MV-4-11 (cell line): ENCODE results near the gene HELZ2.
A peak's percentile ranks its signal among the peaks of the same experiment; 100 is the strongest.
"Not testable (repeated sequence)": the region's sequence is repeated elsewhere in the genome, so short reads cannot be mapped to it uniquely, and the experiment has no call there.

ENCODE experiments used
- DNase-seq: peaks from one replicate; lab custom pipeline; 2025; lab: John Stamatoyannopoulos, UW

The HELZ2 gene

DNA sequence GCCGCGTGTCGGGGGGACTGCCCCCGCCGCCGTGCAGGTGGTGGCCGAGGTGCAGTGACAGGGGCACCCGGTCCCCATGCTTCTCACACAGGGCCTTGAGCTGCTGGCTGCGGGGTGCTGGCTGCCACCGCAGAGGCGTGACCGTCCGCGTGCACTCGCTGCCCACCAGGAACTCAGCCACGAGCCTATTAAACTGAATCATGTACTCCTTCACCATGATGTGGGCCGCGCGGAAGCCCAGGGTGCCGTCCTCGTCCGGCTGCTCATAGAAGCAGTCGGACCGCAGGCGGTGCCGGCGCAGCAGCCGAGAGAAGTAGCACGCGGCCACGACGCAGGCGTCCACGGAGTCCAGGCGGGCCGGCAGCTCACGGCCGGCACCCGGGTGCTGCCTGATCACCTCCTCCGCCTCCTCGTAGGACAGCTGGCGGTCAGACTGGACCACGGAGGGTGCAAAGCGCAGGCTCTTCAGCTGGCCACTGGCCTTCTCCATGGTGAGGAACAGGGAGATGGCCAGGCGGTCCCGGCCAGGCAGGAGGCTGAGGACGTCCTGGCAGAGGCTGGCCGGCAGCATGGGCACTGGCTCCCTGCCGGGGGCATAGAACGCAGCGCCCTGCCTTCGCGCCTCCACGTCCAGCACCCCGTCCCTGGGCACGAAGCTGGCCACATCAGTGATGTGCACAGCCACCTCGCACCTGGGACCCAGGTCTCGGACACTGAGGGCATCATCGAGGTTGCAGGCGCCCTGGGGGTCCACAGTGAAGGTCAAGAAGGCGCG, 9.8 kb downstream of the HELZ2 start:
- DNase-seq = no peak

DNA sequence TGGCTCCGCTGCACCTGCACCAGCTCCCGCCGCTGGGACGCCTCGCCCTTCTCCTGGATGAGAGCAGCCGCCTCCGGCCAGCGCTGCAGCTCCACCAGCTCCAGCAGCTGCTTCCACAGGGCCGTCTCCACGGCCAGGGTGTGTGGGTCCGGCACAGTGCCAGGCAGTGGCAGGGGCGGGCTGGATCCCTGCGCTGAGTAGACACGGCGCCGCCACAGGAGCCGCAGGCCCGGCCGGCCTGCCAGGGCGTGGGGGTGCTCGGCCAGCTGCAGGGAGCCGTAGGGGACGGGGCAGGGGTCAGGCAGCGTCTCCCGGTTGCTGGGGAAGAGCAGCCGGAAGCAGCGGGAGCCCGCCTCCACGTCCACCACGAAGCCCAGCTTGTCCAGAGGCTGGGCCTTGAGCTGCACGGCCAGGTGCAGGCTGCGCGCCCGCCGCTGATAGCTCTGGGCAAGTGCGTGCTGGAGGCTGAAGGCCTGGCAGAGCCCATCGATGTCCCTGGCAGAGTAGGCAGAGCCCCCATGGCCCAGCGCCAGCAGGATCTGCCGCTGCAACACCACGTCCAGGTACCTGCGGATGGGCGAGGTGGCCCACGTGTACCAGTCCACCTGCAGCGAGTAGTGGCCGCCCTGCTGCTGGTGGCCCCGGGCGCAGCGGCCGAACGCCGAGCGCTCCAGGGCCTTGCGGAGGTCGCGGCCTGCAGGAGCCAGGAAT, 10.7 kb downstream of the HELZ2 start:
- DNase-seq = no peak

GRCh38 chr20:63562461-63563224, 11.4 kb downstream of the HELZ2 start:
- no peak for DNase-seq

DNA sequence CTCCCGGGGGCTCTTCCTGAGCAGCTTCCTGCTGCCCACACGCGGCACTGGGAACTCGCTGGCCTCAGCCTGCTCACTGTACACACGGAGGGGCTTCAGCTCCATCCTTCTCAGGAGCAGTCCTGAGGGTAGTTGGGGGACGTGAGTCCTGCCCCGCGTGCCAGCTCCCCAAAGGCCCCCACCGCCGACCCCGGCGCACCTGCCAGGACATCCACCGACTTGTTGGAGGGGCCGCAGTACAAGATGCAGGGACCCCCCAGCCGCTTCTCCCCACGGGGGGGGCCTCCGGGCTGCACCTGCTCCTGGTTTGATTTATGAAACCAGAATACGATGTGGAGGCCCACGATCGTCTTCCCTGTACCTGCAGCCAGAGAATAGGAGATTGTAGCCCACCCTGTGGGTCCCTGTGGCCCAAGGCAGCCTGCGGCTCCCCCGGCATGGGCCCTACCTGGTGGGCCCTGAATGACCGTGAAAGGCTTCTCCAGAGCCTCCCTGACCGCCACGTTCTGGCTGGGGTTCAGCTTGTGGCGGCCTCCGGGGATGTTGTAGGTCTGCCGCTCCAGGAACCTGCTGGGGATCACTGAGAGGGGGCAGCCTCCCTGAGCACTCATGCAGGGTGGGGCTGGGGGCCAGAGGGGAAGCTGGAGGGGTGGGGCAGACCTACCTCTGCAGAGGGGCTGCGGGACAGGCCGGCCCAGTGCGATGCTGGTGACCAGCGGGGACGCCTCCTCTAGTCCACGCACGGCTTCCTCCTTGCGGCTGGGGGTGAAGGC, 12.2 kb downstream of the HELZ2 start:
- DNase-seq = no peak

- DNase-seq = no peak
These were observed 13.0 kb downstream of the HELZ2 start for GRCh38 chr20:63560856-63561609.

DNA sequence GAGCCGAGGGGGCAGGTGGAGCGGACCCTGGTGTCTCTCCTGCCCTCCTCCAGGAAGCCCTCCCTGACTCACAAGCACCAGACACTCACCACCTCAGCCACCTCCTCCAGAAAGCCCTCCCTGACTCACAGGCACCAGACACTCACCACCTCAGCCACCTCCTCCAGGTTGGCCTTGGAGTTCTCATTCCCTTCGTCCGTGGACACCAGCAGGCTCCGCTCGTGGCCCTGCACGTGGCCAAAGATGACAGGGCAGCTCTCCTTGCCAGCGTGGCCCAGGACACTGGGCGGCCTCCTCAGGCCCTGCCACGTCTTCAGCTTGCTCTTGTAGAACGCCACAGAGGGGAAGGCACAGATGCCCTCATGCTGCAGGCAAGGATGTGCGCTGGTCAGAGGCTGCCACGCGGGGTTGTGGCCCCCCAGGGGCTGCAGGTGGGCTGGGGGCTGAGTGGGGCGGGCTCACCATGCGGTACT, 13.7 kb downstream of the HELZ2 start:
- no peak for DNase-seq

- DNase-seq = not testable (repeated sequence)
These were observed 14.3 kb downstream of the HELZ2 start for GRCh38 chr20:63559485-63560332.

DNA sequence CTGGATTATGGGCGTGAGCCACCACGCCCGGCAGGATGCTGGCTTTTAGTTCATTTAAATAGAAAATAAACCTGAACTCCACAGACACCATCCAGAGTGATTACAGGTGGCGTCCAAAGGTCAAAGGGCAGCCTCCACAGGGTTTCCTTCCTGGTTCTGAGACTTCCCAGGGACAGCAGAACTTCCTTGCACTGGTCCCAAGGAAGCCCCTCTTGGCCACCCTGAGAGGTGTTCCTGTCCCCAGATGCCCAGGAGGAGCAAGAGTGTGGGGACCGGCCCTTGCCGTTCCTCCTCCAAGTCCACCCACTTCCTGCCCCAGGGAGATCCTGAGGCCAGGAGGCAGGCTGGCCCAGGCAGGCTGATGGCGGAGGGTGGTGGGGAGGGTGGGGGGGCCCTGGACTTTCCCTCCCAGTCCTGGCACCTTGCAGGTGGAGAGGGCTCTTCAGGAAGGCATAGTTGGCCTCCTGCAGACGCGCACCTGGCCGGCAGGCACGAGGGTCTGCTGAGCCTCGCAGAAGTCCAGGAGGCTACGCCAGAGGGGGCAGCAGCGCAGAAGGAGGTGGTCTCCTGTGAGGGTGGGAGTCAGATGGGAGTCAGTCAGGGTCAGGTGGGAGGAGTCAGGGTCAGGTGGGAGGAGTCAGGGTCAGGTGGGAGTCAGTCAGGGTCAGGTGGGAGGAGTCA, 15.1 kb downstream of the HELZ2 start:
- no peak for DNase-seq

DNA sequence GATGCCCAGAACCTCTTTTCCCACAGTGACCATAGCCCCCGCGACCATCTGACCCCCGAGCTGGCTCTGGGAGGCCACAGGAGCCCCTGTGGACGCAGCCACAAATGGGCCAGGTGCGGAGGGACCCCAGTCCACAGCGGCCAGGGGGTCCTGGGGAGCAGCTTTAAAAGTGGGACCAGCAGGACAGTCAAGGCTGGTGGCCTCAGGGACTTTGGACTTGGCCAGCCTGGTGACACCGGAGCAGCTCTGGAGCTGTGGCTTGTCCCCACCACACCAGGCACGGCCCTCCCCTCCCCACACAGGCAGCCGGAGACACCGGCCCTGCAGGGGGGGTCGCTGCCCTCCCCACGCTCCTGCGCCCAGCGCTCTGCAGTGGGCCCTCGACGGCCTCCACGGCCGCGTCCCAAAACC, 16.6 kb downstream of the HELZ2 start:
- DNase-seq = no peak

DNA sequence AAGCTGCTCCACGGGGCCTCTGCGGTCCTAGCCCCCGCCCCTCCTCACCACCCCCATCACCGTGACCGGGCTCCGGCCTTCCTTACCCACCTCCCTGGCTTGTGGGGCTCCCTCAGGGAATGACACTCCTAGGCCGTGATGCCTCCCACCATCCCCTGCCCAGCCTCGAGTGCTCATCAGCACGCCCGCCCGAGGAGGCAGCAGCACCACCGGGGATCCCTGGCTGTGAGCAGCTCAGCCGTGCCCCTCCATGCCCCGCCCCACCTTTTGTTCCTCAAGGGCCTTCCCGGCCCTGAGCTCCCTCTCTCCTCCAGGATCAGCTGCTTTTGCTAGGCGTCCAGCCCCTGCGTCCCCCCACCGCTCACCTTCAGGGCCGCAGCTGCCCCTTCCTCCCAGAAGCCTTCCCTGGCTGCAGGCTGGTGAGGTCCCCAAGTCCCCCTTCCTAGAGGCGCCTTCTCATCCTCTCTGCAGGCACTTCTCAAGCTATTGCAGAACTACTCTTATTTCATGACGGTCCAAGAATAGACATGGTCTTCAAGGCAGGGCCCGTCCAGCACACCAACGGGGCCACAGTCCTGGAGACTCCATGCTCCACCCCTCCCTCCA, 17.1 kb downstream of the HELZ2 start:
- DNase-seq = no peak

DNA sequence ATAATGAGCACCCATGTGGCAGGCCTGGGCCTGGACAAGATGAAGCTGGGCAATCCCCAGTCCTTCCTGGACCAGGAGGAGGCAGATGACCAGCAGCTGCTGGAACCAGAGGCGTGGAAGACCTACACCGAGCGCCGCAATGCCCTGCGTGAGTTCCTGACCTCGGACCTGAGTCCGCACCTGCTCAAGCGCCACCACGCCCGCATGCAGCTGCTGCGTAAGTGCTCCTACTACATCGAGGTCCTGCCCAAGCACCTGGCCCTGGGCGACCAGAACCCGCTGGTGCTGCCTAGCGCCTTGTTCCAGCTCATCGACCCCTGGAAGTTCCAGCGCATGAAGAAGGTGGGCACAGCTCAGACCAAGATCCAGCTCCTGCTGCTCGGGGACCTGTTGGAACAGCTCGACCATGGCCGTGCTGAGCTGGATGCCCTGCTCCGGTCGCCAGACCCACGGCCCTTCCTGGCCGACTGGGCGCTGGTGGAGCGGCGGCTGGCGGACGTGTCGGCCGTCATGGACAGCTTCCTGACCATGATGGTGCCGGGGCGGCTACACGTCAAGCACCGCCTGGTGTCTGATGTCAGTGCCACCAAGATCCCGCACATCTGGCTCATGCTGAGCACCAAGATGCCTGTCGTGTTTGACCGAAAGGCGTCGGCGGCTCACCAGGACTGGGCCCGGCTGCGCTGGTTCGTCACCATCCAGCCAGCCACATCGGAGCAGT, 18.2 kb downstream of the HELZ2 start:
- DNase-seq = no peak

DNA sequence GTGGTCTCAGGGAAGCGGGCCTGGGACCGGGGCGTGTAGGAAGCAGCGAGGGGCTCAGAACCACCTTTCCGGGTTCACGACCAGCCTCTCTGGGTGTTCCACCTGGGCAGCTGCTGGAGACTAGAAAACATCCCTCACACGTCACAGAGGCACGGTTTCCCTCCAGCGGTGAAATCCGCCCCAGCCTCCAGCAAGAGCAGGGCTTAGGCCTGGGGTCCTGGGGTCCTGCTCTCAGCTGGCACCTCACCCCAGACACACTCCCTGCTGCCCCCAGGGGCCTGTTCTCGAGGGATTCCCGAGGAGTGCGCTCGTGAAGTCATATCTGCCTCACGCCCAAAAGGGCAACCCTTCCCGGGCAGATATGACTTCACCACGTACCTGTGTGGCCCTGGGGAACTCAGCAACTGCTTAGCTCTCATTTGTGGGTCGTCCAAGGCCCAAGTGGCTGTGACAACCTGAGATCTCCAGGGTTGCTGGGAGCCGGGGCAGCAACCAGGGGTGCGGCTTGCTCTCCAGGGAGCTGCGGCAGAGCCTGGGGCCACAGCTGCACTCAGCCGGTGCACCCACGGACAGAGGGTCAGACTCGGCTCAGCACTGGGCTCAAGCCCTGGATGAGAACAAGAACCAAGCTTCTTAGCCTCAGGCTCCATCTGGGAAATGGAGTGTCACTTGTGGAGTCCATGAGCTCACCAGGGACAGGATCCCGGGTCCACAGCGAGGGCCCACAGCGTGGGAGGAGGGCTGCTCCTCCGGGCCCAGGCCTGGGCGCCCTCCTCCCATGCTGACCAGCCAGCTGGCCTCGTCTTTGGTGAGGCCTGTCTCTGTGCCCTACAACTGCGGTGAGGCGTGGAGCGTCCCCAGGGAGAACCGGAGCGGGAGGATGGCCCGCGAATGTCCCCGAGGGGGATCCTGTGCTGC, 19.4 kb downstream of the HELZ2 start:
- DNase-seq = no peak

- no peak for DNase-seq
These were observed 20.1 kb downstream of the HELZ2 start, which contains the start of gene FNDC11 for GRCh38 chr20:63553933-63554290. TSS of gene FNDC11 (plus strand) at chr20:63554159. CDS start at chr20:63555664, 1,505 bp downstream.

DNA sequence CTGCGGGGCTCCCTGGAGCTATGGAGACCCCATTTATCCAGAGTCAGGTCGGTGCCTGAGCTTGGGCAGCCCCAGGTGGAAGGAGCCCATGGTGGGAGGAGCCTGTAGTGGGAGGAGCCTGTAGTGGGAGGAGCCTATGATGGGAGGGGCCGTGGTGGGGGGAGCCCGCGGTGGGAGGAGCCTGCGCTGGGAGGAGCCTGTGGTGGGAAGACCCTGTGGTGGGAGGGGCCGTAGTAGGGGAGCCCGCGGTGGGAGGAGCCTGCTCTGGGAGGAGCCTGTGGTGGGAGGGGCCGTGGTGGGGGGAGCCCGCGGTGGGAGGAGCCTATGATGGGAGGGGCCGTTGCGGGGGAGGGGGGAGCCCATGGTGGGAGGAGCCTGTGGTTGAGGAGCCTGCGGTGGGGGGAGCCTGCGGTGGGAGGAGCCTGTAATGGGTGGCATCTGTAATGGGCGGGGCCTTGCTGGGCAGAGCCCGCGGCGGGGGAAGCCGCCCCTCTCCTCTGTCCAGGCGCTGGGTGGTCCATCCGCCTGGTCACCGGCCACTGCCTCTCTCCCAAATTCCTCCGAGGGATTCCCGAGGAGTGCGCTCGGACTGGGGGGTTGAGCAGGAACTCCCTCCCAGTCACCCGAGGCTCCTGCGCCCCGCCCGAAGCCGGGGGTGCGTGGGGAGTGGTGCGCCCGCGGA, 20.6 kb downstream of the HELZ2 start:
- DNase-seq = peak; percentile 67

DNA sequence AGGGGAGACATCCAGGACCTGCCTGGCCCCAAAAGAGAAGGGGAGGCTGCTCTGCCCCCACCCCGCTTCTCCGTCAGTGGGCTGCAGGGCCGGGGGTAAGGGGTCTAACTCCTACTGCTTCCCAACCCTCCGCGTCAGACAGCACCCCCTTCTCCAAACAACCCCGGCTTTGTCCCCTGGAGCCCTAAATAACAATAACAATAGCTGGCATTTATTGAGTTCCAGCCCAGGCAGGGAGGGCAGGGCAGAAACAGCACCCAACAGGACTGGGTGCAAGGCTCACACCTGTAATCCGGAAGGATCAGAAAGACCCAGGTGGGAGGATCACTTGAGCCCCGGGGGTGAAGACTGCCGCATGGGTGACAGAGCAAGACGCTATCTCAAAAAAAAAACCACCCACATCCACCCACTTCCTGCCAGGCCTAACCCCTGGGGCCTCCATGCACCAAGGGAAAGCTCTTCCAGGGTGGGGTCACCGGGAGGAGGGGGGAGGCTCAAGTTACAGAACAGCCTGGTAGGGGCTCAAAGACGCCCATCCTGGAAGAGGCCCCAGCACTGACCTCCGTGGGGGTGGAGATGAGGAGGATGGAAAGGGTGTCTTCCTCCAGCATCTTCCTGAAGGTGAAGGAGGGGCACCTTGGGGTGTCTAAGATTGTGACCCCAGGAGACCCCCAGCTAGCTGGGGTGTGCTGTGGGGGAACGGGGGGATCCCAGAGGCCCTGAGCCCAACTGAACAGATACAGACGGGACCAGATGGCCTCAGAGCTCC, 21.4 kb downstream of the HELZ2 start:
- DNase-seq = peak; percentile 49

- no peak for DNase-seq
These were observed 23.0 kb downstream of the HELZ2 start for GRCh38 chr20:63551068-63551467.
